HFFc6 (cell line): ENCODE data around the gene RBFOX1. TPM values are rescaled to one million over a fixed set of nuclear protein-coding genes. Genes with fewer than 3 reads are reported as not detected.

ENCODE experiments used
- DNase-seq: peaks from one replicate; pipeline ENCODE4 v3.0.0-alpha.2; 2018
- H3K27ac Mint-ChIP-seq: 2 replicates; pipeline ENCODE4 v1.8.0; 2020; ENCODE audit warnings: mild to moderate bottlenecking, mixed read lengths
- H3K27me3 Mint-ChIP-seq: 2 replicates; pipeline ENCODE4 v1.8.0; 2021; ENCODE audit warnings: mild to moderate bottlenecking, moderate library complexity, mixed read lengths; ENCODE audit not compliant: insufficient read depth
- H3K36me3 Mint-ChIP-seq: 2 replicates; pipeline ENCODE4 v1.8.0; 2021; ENCODE audit warnings: low read depth, mixed read lengths
- H3K4me1 Mint-ChIP-seq: 2 replicates; pipeline ENCODE4 v1.8.0; 2020; ENCODE audit warnings: low read depth, mixed read lengths
- H3K4me3 Mint-ChIP-seq: 2 replicates; pipeline ENCODE4 v1.8.0; 2020; ENCODE audit warnings: mild to moderate bottlenecking, moderate library complexity, mixed read lengths
- H3K9me3 Mint-ChIP-seq: 2 replicates; pipeline ENCODE4 v1.8.0; 2020; ENCODE audit warnings: mild to moderate bottlenecking, mixed read lengths
- total RNA-seq, 6 experiments: library from RNA; stranded (reverse); fragmentation: NEBNext Ultra II Directional; extraction: Animal tissue kit (Norgen Biotek cat#: 25700); gene quantifications; 2 replicates in 1 of 6; 3 replicates in 5 of 6; pipeline ENCODE4 v1.2.3, GENCODE V29; 2021
- TF ChIP-seq, protein P1 (sequence below): fragments of 200-600 bp; sonication (generic); IDR thresholded peaks from 2 replicates; pipeline ENCODE4 v1.5.0; 2021; ENCODE audit warnings: antibody characterized with exemption, mild to moderate bottlenecking

The RBFOX1 gene
- total RNA-seq, 6 experiments from 2014 or later: not detected

- H3K4me1 Mint-ChIP-seq: no peaks in the 10 kb centered on the region
- H3K4me3 Mint-ChIP-seq: no peak overlapping the region
- peaks cover 80% of the 10 kb centered on the region for H3K9me3 Mint-ChIP-seq
- DNase-seq: no peak
- TF ChIP-seq, protein P1, sequence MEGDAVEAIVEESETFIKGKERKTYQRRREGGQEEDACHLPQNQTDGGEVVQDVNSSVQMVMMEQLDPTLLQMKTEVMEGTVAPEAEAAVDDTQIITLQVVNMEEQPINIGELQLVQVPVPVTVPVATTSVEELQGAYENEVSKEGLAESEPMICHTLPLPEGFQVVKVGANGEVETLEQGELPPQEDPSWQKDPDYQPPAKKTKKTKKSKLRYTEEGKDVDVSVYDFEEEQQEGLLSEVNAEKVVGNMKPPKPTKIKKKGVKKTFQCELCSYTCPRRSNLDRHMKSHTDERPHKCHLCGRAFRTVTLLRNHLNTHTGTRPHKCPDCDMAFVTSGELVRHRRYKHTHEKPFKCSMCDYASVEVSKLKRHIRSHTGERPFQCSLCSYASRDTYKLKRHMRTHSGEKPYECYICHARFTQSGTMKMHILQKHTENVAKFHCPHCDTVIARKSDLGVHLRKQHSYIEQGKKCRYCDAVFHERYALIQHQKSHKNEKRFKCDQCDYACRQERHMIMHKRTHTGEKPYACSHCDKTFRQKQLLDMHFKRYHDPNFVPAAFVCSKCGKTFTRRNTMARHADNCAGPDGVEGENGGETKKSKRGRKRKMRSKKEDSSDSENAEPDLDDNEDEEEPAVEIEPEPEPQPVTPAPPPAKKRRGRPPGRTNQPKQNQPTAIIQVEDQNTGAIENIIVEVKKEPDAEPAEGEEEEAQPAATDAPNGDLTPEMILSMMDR: no peak
- H3K36me3 Mint-ChIP-seq: peaks cover 11% of the 10 kb centered on the region; the same call in 1 of the 2 replicates
- no peaks in the 10 kb centered on the region; the same call in 1 of the 2 replicates for H3K27me3 Mint-ChIP-seq
- H3K27ac Mint-ChIP-seq: no peak overlapping the region
Observed at GRCh38 chr16:7452090-7452489, 119.4 kb downstream of the RBFOX1 start.

- Mint-ChIP-seq H3K4me3 (no peak overlapping the region), H3K27ac (no peak overlapping the region), H3K9me3 (peaks cover 69% of the 10 kb centered on the region), H3K36me3 (peaks cover 6% of the 10 kb centered on the region; the same call in 1 of the 2 replicates), H3K4me1 (no peaks in the 10 kb centered on the region), H3K27me3 (no peaks in the 10 kb centered on the region)
- no peak for DNase-seq
- TF ChIP-seq, protein P1: no peak
Observed at GRCh38 chr16:7456211-7456610, 123.6 kb downstream of the RBFOX1 start.

- Mint-ChIP-seq H3K9me3 (peaks cover 64% of the 10 kb centered on the region), H3K27me3 (no peaks in the 10 kb centered on the region), H3K36me3 (peaks cover 6% of the 10 kb centered on the region; the same call in 1 of the 2 replicates), H3K4me3 (no peak overlapping the region), H3K4me1 (no peaks in the 10 kb centered on the region), H3K27ac (no peak overlapping the region)
- DNase-seq: no peak
- TF ChIP-seq, protein P1: no peak
Observed at GRCh38 chr16:7458144-7458543, 125.5 kb downstream of the RBFOX1 start.

- H3K36me3 Mint-ChIP-seq: no peaks in the 10 kb centered on the region
- no peak for DNase-seq
- H3K4me3 Mint-ChIP-seq: no peak overlapping the region
- no peak overlapping the region for H3K27ac Mint-ChIP-seq
- H3K4me1 Mint-ChIP-seq: no peaks in the 10 kb centered on the region
- peaks cover 42% of the 10 kb centered on the region for H3K9me3 Mint-ChIP-seq
- TF ChIP-seq, protein P1: no peak
- no peaks in the 10 kb centered on the region for H3K27me3 Mint-ChIP-seq
Observed at GRCh38 chr16:7470344-7470743, 137.7 kb downstream of the RBFOX1 start.

GRCh38 chr16:7471268-7471667 lies 138.6 kb downstream of the RBFOX1 start:
- DNase-seq: no peak
- no peak overlapping the region for H3K4me3 Mint-ChIP-seq
- H3K27ac Mint-ChIP-seq: no peak overlapping the region
- H3K4me1 Mint-ChIP-seq: no peaks in the 10 kb centered on the region
- H3K9me3 Mint-ChIP-seq: peaks cover 47% of the 10 kb centered on the region
- H3K27me3 Mint-ChIP-seq: no peaks in the 10 kb centered on the region
- no peaks in the 10 kb centered on the region for H3K36me3 Mint-ChIP-seq
- TF ChIP-seq, protein P1: no peak

DNA sequence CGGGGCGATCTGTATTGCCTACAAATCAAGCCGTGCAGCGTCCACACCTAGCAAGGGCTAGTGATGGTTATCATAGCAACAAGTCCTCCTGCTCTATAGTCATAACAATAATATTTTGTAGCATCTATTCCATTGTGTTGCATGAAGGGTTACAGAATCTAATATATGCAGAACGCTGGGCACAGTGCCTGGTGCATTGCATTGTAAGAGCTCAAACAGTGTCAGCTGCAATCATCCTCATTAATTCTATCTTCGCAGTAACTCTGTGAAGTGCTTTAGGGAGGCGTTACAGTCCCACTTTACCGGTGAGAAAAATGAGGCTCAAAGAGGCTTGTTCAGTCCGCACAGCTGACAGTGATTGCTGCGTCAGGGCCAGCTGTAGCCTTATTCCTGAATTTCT lies 149.4 kb downstream of the RBFOX1 start:
- H3K27me3 Mint-ChIP-seq: no peaks in the 10 kb centered on the region
- no peaks in the 10 kb centered on the region; the same call in 1 of the 2 replicates for H3K36me3 Mint-ChIP-seq
- no peak overlapping the region for H3K27ac Mint-ChIP-seq
- no peak overlapping the region for H3K4me3 Mint-ChIP-seq
- peaks cover 57% of the 10 kb centered on the region for H3K9me3 Mint-ChIP-seq
- no peak for DNase-seq
- TF ChIP-seq, protein P1: no peak
- no peaks in the 10 kb centered on the region for H3K4me1 Mint-ChIP-seq
